GM19238 (cell line): ENCODE measurements around the gene ZNF385A.

Experiments used
- DNase-seq: peaks from one replicate; pipeline ENCODE4 v3.0.0; 2011; ENCODE audit warnings: low spot score; ENCODE audit not compliant: insufficient read length

ZNF385A gene

DNA sequence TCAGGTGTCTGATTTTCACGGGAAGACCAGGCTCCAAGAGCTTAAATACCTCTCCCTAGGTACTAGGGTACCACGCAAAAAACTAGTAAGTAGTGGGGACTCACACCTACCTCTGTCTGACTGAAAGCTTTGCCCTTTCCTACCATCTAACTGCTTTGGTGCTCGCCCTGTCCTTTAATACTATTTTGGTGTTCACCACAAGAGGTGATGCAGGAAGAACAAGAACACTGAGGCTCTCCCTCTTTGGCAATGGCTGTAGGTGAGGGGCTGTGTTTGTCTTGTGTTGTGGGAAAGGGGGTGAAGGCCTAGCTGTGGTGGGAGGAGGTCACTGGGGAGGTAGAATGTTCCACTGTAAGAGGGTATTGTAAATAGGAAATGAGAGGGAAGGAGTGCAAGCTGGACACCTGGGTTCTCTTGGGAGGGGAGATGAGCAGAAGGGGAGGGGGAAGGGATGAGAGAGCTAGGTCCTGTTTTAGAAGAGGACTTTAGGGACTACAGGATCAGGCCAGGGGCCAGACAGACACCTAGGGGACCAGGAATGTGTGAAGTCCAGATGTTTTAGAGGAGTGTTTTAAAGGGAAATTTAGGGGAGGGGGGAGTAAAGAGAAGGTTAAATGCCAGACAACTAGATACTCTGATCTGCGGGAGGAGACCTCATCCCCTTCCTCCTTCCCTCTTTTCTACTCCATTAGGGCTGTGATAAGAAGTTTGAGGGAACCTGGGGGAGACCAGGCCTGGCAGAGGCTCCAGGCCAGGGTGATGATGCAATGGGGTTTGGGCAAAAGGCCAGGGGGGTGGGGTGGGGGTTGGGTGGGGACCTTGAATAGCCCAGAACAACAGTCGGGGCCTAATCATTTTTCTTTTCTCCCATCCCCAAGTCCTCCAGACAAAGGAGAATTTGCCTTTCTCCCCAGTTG, 32.4 kb upstream of the ZNF385A start:
- no peak for DNase-seq

DNA sequence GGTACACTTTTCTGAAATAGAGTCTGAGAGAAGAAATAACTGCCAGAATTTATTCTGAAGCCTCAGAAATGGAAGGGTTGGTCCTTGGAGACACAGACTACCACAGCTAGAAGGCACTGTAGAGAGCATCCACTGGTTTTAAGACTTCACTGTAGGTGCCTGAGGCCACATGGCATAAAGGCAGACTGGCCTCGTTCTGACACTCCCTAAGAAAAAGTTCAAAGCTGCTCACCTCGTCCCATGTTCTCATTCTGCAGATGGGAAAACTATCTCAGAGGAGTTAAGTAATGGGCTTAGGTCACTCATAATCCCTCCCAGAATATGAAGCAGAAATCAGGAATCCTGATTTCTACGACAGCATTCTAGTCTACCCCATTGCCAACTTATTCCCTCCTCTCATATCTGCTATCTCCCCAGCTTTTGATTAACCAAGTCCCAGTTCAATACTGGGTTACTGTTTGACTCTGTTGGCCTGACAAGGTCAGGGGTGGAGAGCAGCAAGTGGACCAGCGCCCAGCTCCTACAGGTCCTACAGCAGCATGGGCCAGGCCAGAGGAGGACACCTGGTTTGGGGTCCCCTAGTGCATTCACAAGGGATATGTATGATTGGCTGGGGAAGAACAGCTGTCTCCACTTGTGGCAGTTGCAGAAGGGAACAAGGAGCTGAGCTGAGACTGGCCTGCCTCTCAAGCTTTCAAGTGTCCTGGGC, 30.8 kb upstream of the ZNF385A start:
- DNase-seq: no peak

DNA sequence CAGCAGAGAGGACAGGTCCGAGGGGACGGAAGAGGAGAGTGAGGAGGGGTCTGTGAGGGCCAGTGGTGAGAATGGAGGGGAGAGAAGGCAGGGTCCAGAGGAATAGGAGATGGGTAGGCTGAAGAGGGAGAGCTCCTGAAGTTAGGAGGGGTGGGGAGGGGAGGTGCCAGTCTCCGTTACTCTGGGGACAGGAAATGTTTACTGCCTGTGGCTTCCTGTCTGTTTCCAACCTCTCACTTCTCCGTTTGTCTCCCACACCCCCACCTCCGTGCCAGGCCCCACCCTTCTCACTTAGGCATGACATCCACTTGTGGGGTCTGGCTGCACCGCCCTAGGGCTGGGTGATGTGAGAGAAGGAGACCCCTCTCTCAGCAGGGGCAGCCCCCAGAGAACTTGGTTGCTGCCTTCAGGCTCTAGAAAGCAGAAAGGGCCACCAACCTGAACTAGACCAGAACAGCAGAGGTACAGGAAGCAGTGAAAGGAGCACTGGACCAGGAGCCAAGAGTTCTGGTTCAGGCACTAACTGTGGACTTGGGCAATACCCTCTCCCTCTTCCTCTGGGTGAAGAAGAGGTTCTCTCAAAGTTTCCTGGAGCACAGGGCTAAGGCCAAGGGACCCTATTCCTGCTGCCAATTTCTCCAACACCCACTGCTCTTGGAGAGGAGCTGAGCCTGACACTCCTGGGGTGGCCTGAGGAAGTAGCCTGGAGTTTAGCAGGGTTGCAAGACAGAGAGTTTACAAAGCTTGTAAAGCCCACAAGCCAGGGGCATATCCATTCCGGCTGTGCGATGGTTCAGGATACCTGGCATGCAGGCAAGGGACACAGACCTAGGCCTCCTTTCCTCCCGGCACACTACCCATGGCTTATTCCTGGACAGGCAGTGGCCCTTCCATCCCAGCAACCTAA, 29.0 kb upstream of the ZNF385A start:
- DNase-seq: no peak

DNA sequence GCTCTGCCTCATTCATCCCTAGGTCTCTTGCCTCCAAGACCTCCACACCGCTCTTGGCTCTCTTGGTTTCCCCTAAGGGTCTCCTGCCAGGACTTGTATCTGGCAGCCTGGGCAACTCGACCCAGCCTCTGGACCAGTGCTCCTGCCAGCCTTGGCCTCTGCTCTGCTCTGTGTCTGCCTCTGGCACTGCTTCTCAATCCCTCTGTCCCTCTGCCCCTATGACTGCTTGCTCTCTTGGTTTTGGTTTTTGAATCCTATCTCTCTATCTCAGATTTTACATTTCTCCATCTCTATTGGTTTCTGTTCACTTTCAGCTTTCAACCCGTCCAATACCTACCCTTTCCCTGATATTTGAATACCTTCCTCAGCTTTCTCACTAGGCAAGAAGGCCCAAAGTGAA, 28.3 kb upstream of the ZNF385A start:
- no peak for DNase-seq

DNA sequence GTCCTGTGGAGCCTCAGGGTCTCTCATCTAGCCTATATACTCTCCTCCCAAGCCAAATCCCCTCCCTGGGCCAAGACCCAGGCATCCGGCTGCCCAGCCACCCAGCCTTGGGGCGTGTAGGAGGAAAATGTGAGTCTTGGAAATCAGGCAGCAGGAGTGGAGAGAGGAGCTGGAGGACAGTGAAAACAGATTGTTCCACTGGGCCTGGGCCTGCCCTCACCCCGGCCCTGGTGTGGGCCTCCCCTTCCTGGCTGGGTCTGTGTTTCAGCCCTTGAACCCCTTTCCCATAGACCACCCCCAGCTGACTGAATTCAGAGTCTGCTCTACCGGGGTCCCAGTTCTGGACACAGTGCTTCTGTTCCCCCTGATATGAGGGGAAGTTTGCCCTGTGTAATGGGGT, 27.8 kb upstream of the ZNF385A start:
- DNase-seq: no peak

DNA sequence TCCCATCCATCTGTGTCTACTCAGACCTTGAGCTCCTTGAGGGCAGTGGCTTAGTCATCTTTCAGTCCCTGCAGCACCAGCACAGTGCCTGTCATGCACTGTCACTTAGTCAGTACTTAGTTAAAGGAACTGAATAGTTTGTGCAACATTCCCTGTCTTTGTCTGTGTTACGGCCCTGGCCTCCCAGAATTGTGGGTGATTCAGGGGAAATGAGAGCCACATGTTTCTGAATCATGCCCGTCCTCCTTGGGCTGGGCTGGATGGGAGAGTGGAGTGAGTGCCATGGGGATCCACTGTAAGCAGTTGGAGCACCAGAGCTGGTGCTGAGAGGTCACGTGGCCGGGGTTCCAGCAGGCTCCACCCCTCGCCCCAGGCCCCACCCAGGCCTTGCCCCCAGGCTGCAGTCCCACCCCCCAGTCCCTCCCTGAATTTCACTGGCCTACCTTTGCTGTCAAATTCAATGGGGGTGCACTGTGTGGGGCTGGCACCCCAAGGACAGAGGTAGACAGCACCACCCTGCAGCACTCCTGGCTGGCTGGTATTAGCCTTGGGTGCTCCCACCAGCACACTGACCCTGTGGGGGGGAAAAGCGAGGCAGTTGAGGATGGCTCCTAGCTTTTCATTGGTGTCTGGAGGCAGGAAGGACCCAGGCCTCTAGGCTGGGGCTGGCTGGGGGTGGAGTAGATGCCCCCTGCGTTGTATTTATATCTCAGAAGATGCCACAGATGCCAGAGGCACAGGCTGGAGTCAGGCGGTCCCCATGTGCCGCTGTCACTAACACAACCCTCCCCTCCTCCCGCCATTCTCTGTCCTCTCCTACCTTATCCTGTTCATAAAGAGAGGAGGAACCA, 27.1 kb upstream of the ZNF385A start:
- DNase-seq: no peak

DNA sequence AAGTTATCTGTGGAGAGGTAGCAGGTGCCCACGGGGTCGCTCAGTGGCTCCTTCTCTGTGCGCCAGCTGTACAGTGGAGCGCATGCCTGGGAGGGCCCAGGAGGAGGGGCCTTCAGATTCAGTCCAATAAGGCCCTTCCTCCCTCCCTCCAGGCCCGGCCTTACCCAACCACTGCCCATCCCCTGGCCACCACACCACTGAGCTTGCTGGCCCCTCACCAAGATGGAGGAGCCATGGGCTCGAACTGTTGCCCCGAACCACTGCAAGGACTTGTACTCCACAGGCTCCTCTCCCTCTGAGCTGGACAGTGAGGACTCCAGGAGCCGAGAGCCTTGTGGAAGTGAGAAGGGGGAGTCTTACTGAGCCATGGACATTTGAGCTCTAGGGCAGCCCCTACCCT, 24.7 kb upstream of the ZNF385A start:
- no peak for DNase-seq

DNA sequence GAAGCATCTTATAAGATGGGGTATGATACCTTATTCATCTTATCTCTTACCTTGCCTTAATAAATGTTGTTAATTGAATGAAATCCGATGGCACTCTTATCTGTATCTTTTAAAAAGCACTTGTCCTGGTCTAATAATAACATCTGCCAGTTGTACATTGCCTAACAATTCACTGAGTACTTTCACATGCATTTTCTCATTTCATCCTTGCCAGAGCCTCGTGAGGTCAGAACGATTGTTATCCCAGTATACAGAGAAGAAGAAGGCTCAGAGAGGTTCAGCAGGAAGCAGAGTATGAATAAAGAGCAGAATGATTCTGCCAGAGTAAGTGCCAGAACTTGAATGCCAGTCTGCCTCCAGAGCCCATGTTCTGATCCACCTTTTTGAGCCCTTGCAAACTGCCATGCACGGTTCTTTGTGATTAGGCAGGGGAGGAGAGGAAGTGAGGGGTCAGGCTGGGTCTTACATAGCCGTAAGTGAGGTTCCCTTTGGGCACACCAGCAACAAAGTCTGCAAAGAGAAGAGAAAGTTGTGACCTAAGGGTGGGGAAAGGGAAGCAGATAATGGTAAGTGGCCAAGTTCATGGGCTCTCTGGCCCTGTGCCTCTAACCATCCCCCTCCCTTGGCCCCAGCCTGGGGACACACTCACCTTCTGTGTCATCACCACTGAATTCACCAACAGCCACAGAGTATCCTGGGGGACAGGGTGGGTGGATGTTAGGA, 22.8 kb upstream of the ZNF385A start:
- no peak for DNase-seq

DNA sequence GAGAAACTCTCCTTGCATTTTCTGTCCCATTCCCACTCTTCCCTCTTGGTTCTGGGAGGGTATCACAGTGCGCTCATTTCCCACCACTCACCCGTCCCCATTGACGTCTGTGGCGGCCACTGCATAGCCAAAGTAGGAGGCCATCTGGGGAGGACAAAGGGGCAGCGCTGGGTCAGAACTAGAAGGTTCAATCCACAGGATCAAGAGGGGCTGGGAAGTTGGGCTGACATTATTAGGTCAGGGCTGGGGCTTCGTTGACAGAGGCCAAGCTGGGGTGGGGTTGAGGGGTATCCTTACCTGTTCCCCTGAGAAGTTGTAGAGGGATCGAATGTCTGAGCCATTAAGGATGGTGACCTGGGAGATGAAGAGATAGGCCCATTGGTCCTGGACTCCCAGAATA, 21.0 kb upstream of the ZNF385A start:
- no peak for DNase-seq

DNA sequence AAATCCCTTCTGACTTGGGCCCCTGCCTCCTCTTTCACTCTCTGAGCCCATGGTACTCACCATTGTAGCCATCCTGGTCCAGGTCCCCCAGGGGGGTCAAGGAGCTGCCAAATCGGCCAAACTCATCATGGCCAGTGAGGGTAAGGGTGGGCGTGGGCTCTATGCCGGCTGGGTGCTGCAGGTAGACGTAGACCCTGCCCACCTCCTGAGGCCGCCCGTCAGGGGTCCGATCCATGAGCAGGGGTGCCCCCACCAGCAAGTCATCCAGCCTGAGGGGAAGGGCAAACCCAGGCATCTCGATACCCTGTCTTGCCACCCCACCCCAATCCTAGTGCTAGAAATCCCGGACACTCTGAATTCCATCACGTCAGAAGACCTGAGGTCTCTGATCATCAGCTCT, 20.6 kb upstream of the ZNF385A start:
- no peak for DNase-seq

DNA sequence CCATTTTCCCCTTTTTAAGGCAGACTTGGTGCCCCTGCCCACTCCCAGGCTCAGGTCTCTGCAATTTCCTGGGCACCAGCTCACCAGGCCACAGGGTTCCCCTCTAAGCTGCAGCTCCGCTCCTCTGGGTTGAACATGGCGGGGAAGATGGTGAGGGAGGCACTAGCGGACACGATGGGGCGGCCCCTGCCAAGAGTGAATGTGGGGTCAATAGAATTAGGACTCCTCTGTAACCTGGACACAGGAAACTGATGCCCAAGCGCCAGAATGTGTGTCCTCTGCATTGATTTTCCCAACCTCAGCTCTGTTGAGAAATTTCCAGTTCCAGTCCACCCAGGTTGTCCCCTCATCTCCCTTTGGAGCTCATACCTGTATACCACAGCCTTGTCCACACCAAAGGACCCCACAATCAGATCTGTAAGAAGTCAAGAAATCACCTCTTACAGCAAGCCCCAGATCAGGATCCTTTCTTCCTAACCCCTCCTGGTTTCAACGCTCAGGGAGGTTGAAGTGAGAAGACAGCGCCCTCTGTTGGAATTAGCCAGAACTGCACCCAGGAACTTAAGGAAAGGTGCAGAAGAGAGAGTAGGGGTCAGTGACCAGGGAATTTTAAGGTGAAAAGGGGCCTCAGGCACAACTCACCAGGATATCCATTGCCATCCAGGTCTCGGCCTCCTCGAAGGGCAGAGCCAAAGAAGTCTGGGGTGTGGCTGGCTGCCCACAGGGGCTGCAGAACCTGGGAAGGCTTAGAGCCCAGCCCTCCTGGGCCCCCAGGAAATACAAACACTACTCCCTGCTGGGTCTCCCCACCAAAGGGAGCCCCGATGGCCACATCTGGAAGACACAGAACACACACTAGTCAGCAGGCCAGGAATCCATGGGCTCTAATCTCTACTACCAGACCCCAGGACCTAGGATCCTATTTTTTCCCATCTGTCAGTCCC, 19.8 kb upstream of the ZNF385A start:
- peak; percentile 52 for DNase-seq

DNA sequence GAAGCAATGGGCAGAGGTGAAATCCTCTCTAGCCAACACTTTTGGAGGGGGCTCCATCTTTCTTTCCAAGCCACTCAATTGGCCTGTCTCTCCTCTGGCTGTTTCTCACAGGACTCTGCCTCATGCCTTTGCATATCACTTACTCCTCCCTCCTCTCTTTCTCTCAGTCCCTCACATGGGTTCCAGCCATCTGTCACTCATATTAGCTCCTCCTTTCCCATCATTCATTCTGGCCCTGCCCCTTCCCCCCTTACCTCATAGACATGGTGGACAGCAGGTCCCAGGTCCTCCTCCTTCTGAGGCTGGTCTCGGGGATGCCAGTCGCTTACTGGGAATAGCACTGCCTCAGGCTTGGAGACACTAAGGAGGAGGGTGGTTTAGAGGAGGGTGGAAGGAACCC, 16.6 kb upstream of the ZNF385A start:
- DNase-seq: no peak

DNA sequence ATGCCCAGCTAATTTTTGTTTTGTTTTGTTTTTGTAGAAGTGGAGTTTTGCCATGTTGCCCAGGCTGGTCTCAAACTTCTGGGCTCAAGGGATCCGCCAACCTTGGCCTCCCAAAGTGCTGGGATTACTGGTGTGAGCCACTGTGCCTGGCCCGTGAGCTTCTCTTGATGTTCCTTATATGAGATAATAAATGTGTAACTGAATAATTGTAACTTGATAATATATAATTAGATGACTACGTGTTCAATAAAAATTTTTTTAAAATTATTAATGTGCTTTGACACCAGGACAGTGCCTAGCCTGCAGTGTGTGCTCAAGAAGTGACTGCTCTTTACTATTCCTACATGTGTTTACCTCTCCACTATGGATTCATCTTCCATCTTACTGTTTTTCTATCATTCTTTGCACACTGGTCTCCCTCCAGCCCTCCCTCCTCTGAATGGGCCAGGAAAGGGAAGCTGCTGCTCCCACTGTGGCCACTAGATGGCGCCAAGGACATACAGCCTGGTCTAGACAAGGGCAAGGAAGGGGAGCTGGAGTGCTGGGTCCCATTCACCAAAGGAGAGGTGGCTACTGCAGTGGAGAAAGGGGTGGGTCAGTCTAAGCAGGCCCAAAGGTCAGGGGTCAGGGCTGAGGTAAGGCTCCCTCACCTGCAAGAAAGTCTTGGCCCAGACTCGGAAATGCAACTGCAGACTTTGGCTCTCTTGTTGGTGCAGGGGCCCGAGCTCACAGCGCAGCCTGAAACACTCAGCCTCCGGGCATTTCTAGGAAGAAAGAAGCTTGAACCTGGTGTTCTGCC, 14.7 kb upstream of the ZNF385A start:
- peak; percentile 85 for DNase-seq

DNA sequence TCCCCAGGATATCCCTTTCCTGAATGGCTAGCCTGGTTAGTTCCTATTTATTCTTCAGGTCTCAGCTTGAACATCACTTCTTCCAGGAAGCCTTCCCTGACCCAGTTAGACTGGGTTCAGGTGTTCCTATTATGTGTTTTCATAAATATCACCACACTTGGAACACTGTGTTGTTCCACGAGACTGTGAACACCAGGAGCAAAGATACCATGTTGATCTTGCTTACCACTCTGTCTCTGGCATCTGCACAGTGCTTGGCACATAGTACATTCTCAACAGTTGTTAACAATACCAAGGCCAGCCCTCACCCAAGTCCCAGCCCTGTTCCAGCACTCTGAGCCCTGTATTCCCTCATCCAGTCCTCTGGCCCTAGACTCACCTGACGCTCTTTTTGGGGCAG, 13.7 kb upstream of the ZNF385A start:
- DNase-seq: no peak

DNA sequence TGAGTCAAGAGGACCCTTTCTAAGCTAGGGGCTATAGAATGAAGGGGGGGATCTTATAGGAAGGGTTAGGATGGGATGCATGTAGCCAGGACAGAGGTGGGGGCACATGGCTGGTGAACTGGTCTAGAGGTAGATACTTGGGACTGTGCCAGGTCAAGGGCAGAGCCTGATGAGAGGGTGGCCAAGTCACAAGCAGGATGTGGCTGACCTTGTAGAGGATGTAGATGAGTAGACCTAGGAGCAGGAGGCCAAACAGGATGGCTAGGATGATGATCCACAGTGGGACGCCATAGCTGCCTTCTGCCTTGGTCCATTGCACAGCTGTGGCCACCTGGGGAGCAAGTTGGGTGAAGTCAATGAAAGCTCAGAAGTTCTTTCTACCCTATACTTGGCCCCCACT, 12.6 kb upstream of the ZNF385A start:
- DNase-seq: no peak

DNA sequence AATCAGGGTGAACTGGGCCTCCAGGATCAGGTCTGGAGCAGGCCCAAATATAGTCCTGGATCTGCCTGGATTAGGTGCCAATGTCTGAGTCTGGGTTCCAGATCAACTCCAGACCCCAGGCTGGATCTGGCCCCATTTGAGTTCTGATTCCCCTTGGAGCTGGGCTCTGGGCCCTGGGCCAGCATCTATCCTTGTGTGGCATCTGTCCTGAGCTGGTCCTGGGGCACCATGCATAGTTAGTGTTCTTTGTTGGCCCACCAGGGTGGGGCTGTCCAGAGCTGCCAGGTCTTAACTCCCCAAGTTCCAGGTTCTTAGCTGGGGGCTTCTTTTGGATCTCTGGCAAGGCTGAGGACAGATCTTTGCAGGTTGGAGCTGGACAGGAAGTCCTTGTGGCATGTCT, 11.0 kb upstream of the ZNF385A start:
- no peak for DNase-seq

DNA sequence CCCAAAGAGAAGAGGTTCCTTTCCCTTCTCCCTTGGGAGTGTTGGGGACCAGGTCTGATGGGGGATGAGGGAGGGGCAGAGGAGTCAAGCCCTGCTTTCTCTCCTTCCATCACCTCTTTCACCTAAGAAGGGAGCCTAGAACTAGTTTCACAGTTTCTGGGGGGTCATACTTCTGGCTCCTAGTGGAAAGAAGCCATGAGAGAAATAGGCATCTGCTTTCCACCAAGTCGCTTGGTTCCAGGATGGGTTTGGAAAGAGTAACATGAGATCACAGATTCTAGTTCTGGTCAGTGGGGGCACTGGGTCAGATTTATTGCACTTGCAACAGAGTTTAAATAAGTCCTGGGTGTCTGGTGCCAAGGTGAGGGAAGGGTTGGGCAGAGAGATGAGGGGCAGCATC, 10.5 kb upstream of the ZNF385A start:
- DNase-seq: no peak

DNA sequence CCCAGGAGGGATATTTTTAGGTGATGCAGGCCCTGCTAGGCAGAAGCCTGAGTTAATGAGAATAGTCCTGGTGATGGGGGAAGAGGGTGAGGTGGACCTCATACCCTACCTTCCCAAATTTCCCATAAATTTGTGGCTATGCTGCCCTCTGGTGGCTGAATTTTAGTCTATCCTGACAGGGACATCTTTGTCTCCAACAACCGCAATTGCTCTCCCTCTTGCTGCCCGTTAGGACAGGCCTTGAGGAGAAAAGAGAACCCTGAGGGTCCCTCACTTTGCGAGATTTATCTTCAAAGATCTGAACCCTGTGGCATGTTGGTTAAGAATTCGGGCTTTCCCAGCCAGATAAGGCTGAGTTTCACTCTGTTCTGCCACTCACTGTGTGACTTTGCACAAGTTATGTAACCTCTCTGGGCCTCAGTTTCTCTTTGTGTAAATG, 9.8 kb upstream of the ZNF385A start:
- DNase-seq: no peak
